HepG2 (cell line): ENCODE measurements around the gene AUH. TPM values are rescaled to one million over a fixed set of nuclear protein-coding genes. Genes with fewer than 3 reads are reported as not detected.

ENCODE experiments used
- ATAC-seq: fragments of 200-7000 bp; cut with Tn5 transposase; 3 replicates; pipeline ENCODE4 v1.9.1; 2020; ENCODE audit warnings: mild to moderate bottlenecking, moderate library complexity
- BruUV-seq: library from RNA; stranded (reverse); fragments of 400-500 nt; replicated peaks from 2 replicates; lab custom pipeline; 2021; lab: Mats Ljungman, UMichigan
- CTCF ChIA-PET: fragments of 300-600 bp; formaldehyde crosslinking; extraction: SDS; loops from one replicate; lab custom pipeline; 2021; ENCODE audit warnings: low total read pairs, inconsistent platforms, low intra/inter-chr PET ratio; lab: Yijun Ruan, JAX
- POLR2A ChIA-PET: fragments of 350-600 bp; sonication (Branson Sonifier 250); formaldehyde crosslinking; loops from one replicate; lab custom pipeline; 2020; ENCODE audit warnings: antibody characterized with exemption, inconsistent platforms; lab: Yijun Ruan, JAX
- DNase-seq: peaks from one replicate; pipeline ENCODE4 v3.0.0-alpha.2; 2015; ENCODE audit warnings: low spot score
- FAIRE-seq: peaks from 3 replicates; lab custom pipeline; 2011; peaks lifted over from hg19 to GRCh38; lab: Jason Lieb, UNC
- H2AFZ ChIP-seq: one replicate; pipeline ENCODE4 v1.6.1; 2011; ENCODE audit warnings: low read length, inconsistent platforms
- H3K27ac ChIP-seq: fragments of 300-600 bp; 3 replicates; pipeline ENCODE4 v1.8.0; 2011; ENCODE audit warnings: mixed run types, mild to moderate bottlenecking, mixed read lengths, low read length, inconsistent platforms; ENCODE audit not compliant: insufficient read depth; ENCODE audit errors: extremely low read length
- H3K27me3 ChIP-seq, 2 experiments: fragments of 200-600 bp in 1 of 2; 2 replicates in 1 of 2; 3 replicates in 1 of 2; pipeline versions ENCODE4 v1.6.0 to v1.8.0; 2011; ENCODE audit warnings: low read length in 2 of 2, mild to moderate bottlenecking in 2 of 2, moderate library complexity in 2 of 2, inconsistent platforms in 1 of 2; ENCODE audit not compliant: insufficient read depth in 2 of 2, control insufficient read depth in 1 of 2
- H3K36me3 ChIP-seq, 2 experiments: fragments of 200-600 bp in 1 of 2; replicated peaks in 1 of 2; 2 replicates in 1 of 2; 3 replicates in 1 of 2; pipeline versions ENCODE4 v1.5.1 to v1.8.0; 2011; ENCODE audit warnings: low read length in 2 of 2, inconsistent platforms in 1 of 2; ENCODE audit not compliant: insufficient read depth in 2 of 2, control insufficient read depth in 1 of 2
- H3K4me1 ChIP-seq: 2 replicates; pipeline ENCODE4 v1.5.1; 2012; ENCODE audit warnings: low read length, inconsistent platforms; ENCODE audit not compliant: insufficient read depth
- H3K4me2 ChIP-seq: 2 replicates; pipeline ENCODE4 v1.6.0; 2011; ENCODE audit warnings: low read depth, low read length, inconsistent platforms
- H3K4me3 ChIP-seq, 3 experiments: fragments of 200-600 bp in 1 of 3; sonication (generic), shearing (Covaris generic) in 1 of 3; replicated peaks in 1 of 3; 2 replicates each; pipeline ENCODE4 v1.5.1; 2011 to 2016; ENCODE audit warnings: low read length in 3 of 3, inconsistent platforms in 2 of 3, low read depth in 2 of 3, mild to moderate bottlenecking in 2 of 3, control low read depth in 1 of 3, mixed read lengths in 1 of 3; ENCODE audit not compliant: insufficient read depth in 1 of 3
- H3K79me2 ChIP-seq: one replicate; pipeline ENCODE4 v1.6.1; 2011; ENCODE audit warnings: low read length, inconsistent platforms; ENCODE audit not compliant: insufficient read depth
- H3K9ac ChIP-seq: 2 replicates; pipeline ENCODE4 v1.6.0; 2011; ENCODE audit warnings: mild to moderate bottlenecking, low read depth, low read length, inconsistent platforms; ENCODE audit not compliant: insufficient read depth
- H3K9me3 ChIP-seq: 2 replicates; pipeline ENCODE4 v1.5.1; 2012; ENCODE audit warnings: mild to moderate bottlenecking, low read length
- H4K20me1 ChIP-seq: 2 replicates; pipeline ENCODE4 v1.6.0; 2011; ENCODE audit warnings: inconsistent platforms, mild to moderate bottlenecking, low read length, moderate library complexity; ENCODE audit not compliant: insufficient read depth
- BHLHE40 ChIP-seq: IDR thresholded peaks from 2 replicates; pipeline ENCODE4 v1.6.1; 2011; ENCODE audit warnings: low read length, improper control_type of control experiment
- ERF ChIP-seq: IDR thresholded peaks from 2 replicates; pipeline ENCODE4 v1.6.1; 2018; ENCODE audit warnings: missing biosample characterization, missing genetic modification reagents
- GZF1 ChIP-seq: sonication (generic); formaldehyde crosslinking; IDR thresholded peaks from 2 replicates; pipeline ENCODE4 v1.5.1; 2020; ENCODE audit warnings: mild to moderate bottlenecking, missing genetic modification reagents
- IRX3 ChIP-seq: sonication (generic); formaldehyde crosslinking; IDR thresholded peaks from 2 replicates; pipeline ENCODE4 v1.8.1; 2023; ENCODE audit warnings: mild to moderate bottlenecking, low read depth, missing genetic modification reagents, borderline replicate concordance
- PPARG ChIP-seq: conservative IDR thresholded peaks from 2 replicates; pipeline ENCODE4 v1.6.1; 2016; ENCODE audit warnings: missing biosample characterization, missing genetic modification reagents
- RFXAP ChIP-seq: sonication (generic); formaldehyde crosslinking; IDR thresholded peaks from 2 replicates; pipeline ENCODE4 v1.4.0; 2020; ENCODE audit warnings: missing genetic modification reagents, borderline replicate concordance
- TBX3 ChIP-seq: fragments of 450-650 bp; IDR thresholded peaks from 2 replicates; pipeline ENCODE4 v1.6.1; 2017; ENCODE audit warnings: antibody characterized with exemption, mild to moderate bottlenecking, inconsistent platforms, borderline replicate concordance
- ZNF343 ChIP-seq: sonication (generic); formaldehyde crosslinking; IDR thresholded peaks from 2 replicates; pipeline ENCODE4 v1.4.0; 2020; ENCODE audit warnings: mild to moderate bottlenecking, missing genetic modification reagents
- ZNF367 ChIP-seq: sonication (generic); formaldehyde crosslinking; IDR thresholded peaks from 2 replicates; pipeline ENCODE4 v1.4.0; 2020; ENCODE audit warnings: missing genetic modification reagents, borderline replicate concordance
- WGBS: methylation state at CpG from one replicate; pipeline ENCODE4 v1.1.6; 2017; ENCODE audit warnings: low lambda C conversion rate; 5-methylcytosine and 5-hydroxymethylcytosine counted together
- in situ Hi-C: cut with HindIII; loops from 2 replicates; pipeline ENCODE4 v1.10.0; 2017; ENCODE audit warnings: low pct_unique_long_range_greater_than_20kb; ENCODE audit not compliant: extremely low pct_ligation_motif_present
- intact Hi-C: fragments of 100-400 bp; cut with micrococcal nuclease; formaldehyde crosslinking; loops from one replicate; pipeline ENCODE4 v1.10.0; 2022; ENCODE audit not compliant: unreplicated experiment
- polyA plus RNA-seq, 8 experiments: library from polyadenylated mRNA; depleted of rRNA in 3 of 8; stranded (reverse) in 7 of 8; unstranded in 1 of 8; fragments of >200 nt; fragmentation: Illumina TruSeq in 4 of 8; extraction: Trizol in 4 of 8; gene quantifications; 2 replicates each; pipeline versions ENCODE4 v1.2.1 to v1.2.3, GENCODE V29; 2011 to 2016; ENCODE audit warnings: low read depth in 4 of 8, missing spikeins in 1 of 8, mixed read lengths in 1 of 8; ENCODE audit not compliant: insufficient read depth in 1 of 8
- total RNA-seq, 5 experiments: library from RNA; depleted of rRNA; stranded (reverse); fragments of >200 nt; fragmentation: Illumina TruSeq; extraction: Trizol; gene quantifications; 2 replicates each; pipeline ENCODE4 v1.2.3, GENCODE V29; 2016; ENCODE audit warnings: low read depth in 1 of 5
- TF ChIP-seq, protein P1 (sequence below): sonication (generic); formaldehyde crosslinking; IDR thresholded peaks from 2 replicates; pipeline ENCODE4 v1.4.0; 2020; ENCODE audit warnings: missing genetic modification reagents
- TF ChIP-seq, protein P2 (sequence below): sonication (generic); formaldehyde crosslinking; IDR thresholded peaks from 2 replicates; pipeline ENCODE4 v1.4.0; 2020; ENCODE audit warnings: missing genetic modification reagents
- TF ChIP-seq, protein P3 (sequence below): sonication (generic); formaldehyde crosslinking; IDR thresholded peaks from 2 replicates; pipeline ENCODE4 v1.4.0; 2020; ENCODE audit warnings: missing genetic modification reagents
- TF ChIP-seq, protein P4 (sequence below): sonication (generic); formaldehyde crosslinking; IDR thresholded peaks from 2 replicates; pipeline ENCODE4 v1.8.1; 2023; ENCODE audit warnings: mild to moderate bottlenecking, missing genetic modification reagents

AUH gene
- total and polyA plus RNA-seq, 2 of the 13 experiments (the other 11 are each of a cell fraction or from before 2014, with no cell fraction given) = 25.8 to 31.9 TPM

DNA sequence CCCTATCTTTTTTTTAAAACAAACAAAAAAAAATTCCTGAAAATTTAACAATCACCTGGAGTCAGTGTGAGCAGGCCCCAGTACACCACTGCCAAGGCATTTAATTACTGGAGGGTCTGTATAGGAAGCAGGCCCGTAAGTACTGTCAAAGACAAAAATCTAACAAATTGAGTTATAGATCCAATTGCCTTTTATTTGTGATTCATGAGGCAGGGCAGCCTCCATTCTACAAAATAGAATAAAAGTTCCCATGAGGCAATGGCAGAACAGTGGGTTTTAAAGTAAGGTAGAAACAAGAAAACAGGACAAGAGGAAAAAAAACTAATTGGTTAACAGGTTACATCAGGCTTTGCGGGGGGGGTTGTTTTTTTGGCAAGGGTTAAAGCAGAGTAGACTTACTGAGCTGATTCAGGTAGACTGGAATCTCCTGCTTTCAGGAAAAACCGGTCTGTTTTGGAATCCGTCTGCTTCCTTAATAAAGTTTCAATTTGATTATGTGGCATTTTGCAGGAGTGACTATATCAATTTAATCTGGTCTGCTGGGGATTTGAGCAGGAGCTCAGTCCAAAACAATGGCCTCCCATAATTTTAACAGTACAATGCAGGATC lies 48.9 kb downstream of the AUH start:
- FAIRE-seq (no peak), ATAC-seq (no peak), DNase-seq (no peak)
- BruUV-seq = no TSS peak
- Histone ChIP-seq H4K20me1 (no peaks in the 10 kb centered on the region), H3K4me2 (no peak overlapping the region), H3K4me1 (peaks cover 11% of the 10 kb centered on the region; the same call in 1 of the 2 replicates), H2AFZ (no peak overlapping the region), H3K9ac (no peak overlapping the region), H3K27me3 (no peaks in the 10 kb centered on the region), H3K36me3 (peaks cover 2 to 15% of the 10 kb centered on the region in 2 experiments), H3K9me3 (no peaks in the 10 kb centered on the region), H3K27ac (no peak overlapping the region), H3K79me2 (peaks cover 6% of the 10 kb centered on the region), H3K4me3 (no peak overlapping the region)
- in situ Hi-C loops = no loop called here
- intact Hi-C loops = no loop called here
- POLR2A ChIA-PET = no interaction called here
- CTCF ChIA-PET = no interaction called here
- over 99% methylated on average over 4 of the region's 4 CpGs for WGBS
- TF ChIP-seq, protein P1, sequence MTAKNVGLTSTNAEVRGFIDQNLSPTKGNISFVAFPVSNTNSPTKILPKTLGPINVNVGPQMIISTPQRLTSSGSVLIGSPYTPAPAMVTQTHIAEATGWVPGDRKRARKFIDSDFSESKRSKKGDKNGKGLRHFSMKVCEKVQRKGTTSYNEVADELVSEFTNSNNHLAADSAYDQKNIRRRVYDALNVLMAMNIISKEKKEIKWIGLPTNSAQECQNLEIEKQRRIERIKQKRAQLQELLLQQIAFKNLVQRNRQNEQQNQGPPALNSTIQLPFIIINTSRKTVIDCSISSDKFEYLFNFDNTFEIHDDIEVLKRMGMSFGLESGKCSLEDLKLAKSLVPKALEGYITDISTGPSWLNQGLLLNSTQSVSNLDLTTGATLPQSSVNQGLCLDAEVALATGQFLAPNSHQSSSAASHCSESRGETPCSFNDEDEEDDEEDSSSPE (CRISPR knock-in tag) = no peak
- TF ChIP-seq, protein P2, sequence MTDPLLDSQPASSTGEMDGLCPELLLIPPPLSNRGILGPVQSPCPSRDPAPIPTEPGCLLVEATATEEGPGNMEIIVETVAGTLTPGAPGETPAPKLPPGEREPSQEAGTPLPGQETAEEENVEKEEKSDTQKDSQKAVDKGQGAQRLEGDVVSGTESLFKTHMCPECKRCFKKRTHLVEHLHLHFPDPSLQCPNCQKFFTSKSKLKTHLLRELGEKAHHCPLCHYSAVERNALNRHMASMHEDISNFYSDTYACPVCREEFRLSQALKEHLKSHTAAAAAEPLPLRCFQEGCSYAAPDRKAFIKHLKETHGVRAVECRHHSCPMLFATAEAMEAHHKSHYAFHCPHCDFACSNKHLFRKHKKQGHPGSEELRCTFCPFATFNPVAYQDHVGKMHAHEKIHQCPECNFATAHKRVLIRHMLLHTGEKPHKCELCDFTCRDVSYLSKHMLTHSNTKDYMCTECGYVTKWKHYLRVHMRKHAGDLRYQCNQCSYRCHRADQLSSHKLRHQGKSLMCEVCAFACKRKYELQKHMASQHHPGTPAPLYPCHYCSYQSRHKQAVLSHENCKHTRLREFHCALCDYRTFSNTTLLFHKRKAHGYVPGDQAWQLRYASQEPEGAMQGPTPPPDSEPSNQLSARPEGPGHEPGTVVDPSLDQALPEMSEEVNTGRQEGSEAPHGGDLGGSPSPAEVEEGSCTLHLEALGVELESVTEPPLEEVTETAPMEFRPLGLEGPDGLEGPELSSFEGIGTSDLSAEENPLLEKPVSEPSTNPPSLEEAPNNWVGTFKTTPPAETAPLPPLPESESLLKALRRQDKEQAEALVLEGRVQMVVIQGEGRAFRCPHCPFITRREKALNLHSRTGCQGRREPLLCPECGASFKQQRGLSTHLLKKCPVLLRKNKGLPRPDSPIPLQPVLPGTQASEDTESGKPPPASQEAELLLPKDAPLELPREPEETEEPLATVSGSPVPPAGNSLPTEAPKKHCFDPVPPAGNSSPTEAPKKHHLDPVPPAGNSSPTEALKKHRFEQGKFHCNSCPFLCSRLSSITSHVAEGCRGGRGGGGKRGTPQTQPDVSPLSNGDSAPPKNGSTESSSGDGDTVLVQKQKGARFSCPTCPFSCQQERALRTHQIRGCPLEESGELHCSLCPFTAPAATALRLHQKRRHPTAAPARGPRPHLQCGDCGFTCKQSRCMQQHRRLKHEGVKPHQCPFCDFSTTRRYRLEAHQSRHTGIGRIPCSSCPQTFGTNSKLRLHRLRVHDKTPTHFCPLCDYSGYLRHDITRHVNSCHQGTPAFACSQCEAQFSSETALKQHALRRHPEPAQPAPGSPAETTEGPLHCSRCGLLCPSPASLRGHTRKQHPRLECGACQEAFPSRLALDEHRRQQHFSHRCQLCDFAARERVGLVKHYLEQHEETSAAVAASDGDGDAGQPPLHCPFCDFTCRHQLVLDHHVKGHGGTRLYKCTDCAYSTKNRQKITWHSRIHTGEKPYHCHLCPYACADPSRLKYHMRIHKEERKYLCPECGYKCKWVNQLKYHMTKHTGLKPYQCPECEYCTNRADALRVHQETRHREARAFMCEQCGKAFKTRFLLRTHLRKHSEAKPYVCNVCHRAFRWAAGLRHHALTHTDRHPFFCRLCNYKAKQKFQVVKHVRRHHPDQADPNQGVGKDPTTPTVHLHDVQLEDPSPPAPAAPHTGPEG (CRISPR knock-in tag) = no peak
- no peak for TF ChIP-seq ERF (CRISPR knock-in tag)
- TF ChIP-seq, protein P3, sequence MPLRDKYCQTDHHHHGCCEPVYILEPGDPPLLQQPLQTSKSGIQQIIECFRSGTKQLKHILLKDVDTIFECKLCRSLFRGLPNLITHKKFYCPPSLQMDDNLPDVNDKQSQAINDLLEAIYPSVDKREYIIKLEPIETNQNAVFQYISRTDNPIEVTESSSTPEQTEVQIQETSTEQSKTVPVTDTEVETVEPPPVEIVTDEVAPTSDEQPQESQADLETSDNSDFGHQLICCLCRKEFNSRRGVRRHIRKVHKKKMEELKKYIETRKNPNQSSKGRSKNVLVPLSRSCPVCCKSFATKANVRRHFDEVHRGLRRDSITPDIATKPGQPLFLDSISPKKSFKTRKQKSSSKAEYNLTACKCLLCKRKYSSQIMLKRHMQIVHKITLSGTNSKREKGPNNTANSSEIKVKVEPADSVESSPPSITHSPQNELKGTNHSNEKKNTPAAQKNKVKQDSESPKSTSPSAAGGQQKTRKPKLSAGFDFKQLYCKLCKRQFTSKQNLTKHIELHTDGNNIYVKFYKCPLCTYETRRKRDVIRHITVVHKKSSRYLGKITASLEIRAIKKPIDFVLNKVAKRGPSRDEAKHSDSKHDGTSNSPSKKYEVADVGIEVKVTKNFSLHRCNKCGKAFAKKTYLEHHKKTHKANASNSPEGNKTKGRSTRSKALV (CRISPR knock-in tag) = no peak
- no peak for TF ChIP-seq ZNF367 (CRISPR knock-in tag)
- no peak for TF ChIP-seq GZF1
- no peak for TF ChIP-seq PPARG (CRISPR knock-in tag)
- no peak for TF ChIP-seq IRX3 (CRISPR knock-in tag)
- no peak for TF ChIP-seq BHLHE40
- no peak for TF ChIP-seq RFXAP (CRISPR knock-in tag)
- TF ChIP-seq ZNF343 (CRISPR knock-in tag) = no peak
- no peak for TF ChIP-seq TBX3
- TF ChIP-seq, protein P4, sequence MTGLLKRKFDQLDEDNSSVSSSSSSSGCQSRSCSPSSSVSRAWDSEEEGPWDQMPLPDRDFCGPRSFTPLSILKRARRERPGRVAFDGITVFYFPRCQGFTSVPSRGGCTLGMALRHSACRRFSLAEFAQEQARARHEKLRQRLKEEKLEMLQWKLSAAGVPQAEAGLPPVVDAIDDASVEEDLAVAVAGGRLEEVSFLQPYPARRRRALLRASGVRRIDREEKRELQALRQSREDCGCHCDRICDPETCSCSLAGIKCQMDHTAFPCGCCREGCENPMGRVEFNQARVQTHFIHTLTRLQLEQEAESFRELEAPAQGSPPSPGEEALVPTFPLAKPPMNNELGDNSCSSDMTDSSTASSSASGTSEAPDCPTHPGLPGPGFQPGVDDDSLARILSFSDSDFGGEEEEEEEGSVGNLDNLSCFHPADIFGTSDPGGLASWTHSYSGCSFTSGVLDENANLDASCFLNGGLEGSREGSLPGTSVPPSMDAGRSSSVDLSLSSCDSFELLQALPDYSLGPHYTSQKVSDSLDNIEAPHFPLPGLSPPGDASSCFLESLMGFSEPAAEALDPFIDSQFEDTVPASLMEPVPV (CRISPR knock-in tag) = no peak
